HepG2 (cell line): ENCODE data around the gene SLC16A11. TPM values are rescaled to one million over a fixed set of nuclear protein-coding genes. Genes with fewer than 3 reads are reported as not detected.

Source experiments
- DRAP1 ChIP-seq: IDR thresholded peaks from 2 replicates; pipeline ENCODE4 v1.6.1; 2016; ENCODE audit warnings: missing genetic modification reagents, missing compliant biosample characterization
- EZH2 ChIP-seq: conservative IDR thresholded peaks from 2 replicates; pipeline ENCODE4 v1.6.1; 2012; ENCODE audit warnings: mild to moderate bottlenecking, low read depth, low read length, moderate library complexity
- GATAD2A ChIP-seq: IDR thresholded peaks from 2 replicates; pipeline ENCODE4 v1.6.1; 2016
- LBX2 ChIP-seq: sonication (generic); formaldehyde crosslinking; IDR thresholded peaks from 2 replicates; pipeline ENCODE4 v1.5.0; 2020; ENCODE audit warnings: missing genetic modification reagents, mild to moderate bottlenecking, borderline replicate concordance
- PITX1 ChIP-seq: sonication (generic); formaldehyde crosslinking; IDR thresholded peaks from 2 replicates; pipeline ENCODE4 v1.5.1; 2020; ENCODE audit warnings: mild to moderate bottlenecking, missing genetic modification reagents
- ZNF121 ChIP-seq: sonication (generic); formaldehyde crosslinking; IDR thresholded peaks from 2 replicates; pipeline ENCODE4 v1.5.0; 2020; ENCODE audit warnings: mild to moderate bottlenecking, missing genetic modification reagents
- ZNF136 ChIP-seq: sonication (generic); formaldehyde crosslinking; IDR thresholded peaks from 2 replicates; pipeline ENCODE4 v1.8.1; 2022; ENCODE audit warnings: low read depth, mild to moderate bottlenecking, moderate library complexity, missing genetic modification reagents
- ZNF24 ChIP-seq: fragments of 450-650 bp; IDR thresholded peaks from 2 replicates; pipeline ENCODE4 v1.6.1; 2017; ENCODE audit warnings: antibody characterized with exemption, mild to moderate bottlenecking
- ZNF256 ChIP-seq: sonication (generic); formaldehyde crosslinking; conservative IDR thresholded peaks from 2 replicates; pipeline ENCODE4 v1.4.0; 2020; ENCODE audit warnings: missing genetic modification reagents
- ZNF570 ChIP-seq: sonication (generic); formaldehyde crosslinking; IDR thresholded peaks from 2 replicates; pipeline ENCODE4 v1.4.0; 2020; ENCODE audit warnings: mild to moderate bottlenecking, missing genetic modification reagents, borderline replicate concordance
- ZNF574 ChIP-seq: sonication (generic); formaldehyde crosslinking; IDR thresholded peaks from 2 replicates; pipeline ENCODE4 v1.4.0; 2020; ENCODE audit warnings: missing genetic modification reagents
- ZNF7 ChIP-seq: IDR thresholded peaks from 2 replicates; pipeline ENCODE4 v1.6.1; 2016; ENCODE audit warnings: missing biosample characterization, missing genetic modification reagents
- ZNF746 ChIP-seq: sonication (generic); formaldehyde crosslinking; IDR thresholded peaks from 2 replicates; pipeline ENCODE4 v1.8.0; 2022; ENCODE audit warnings: mild to moderate bottlenecking, missing genetic modification reagents
- ZNF839 ChIP-seq: sonication (generic); formaldehyde crosslinking; IDR thresholded peaks from 2 replicates; pipeline ENCODE4 v1.4.0; 2020; ENCODE audit warnings: missing genetic modification reagents, mild to moderate bottlenecking, borderline replicate concordance
- polyA plus RNA-seq, 8 experiments: library from polyadenylated mRNA; depleted of rRNA in 3 of 8; stranded (reverse) in 7 of 8; unstranded in 1 of 8; fragments of >200 nt; fragmentation: Illumina TruSeq in 4 of 8; extraction: Trizol in 4 of 8; gene quantifications; 2 replicates each; pipeline versions ENCODE4 v1.2.1 to v1.2.3, GENCODE V29; 2011 to 2016; ENCODE audit warnings: low read depth in 4 of 8, missing spikeins in 1 of 8, mixed read lengths in 1 of 8; ENCODE audit not compliant: insufficient read depth in 1 of 8
- total RNA-seq, 5 experiments: library from RNA; depleted of rRNA; stranded (reverse); fragments of >200 nt; fragmentation: Illumina TruSeq; extraction: Trizol; gene quantifications; 2 replicates each; pipeline ENCODE4 v1.2.3, GENCODE V29; 2016; ENCODE audit warnings: low read depth in 1 of 5
- TF ChIP-seq, protein P1 (sequence below): sonication (generic); formaldehyde crosslinking; IDR thresholded peaks from 2 replicates; pipeline ENCODE4 v1.4.0; 2020; ENCODE audit warnings: mild to moderate bottlenecking, missing genetic modification reagents
- TF ChIP-seq, protein P2 (sequence below): sonication (generic); formaldehyde crosslinking; IDR thresholded peaks from 2 replicates; pipeline ENCODE4 v1.5.0; 2020; ENCODE audit warnings: mild to moderate bottlenecking, missing genetic modification reagents

The SLC16A11 gene
- total and polyA plus RNA-seq, 2 of the 13 experiments (the other 11 are each of a cell fraction or from before 2014, with no cell fraction given): not detected

GRCh38 chr17:7035591-7036368 is 8.1 kb downstream of the SLC16A11 start, which contains the start of gene SLC16A13 (continued):
- TF ChIP-seq, protein P1, sequence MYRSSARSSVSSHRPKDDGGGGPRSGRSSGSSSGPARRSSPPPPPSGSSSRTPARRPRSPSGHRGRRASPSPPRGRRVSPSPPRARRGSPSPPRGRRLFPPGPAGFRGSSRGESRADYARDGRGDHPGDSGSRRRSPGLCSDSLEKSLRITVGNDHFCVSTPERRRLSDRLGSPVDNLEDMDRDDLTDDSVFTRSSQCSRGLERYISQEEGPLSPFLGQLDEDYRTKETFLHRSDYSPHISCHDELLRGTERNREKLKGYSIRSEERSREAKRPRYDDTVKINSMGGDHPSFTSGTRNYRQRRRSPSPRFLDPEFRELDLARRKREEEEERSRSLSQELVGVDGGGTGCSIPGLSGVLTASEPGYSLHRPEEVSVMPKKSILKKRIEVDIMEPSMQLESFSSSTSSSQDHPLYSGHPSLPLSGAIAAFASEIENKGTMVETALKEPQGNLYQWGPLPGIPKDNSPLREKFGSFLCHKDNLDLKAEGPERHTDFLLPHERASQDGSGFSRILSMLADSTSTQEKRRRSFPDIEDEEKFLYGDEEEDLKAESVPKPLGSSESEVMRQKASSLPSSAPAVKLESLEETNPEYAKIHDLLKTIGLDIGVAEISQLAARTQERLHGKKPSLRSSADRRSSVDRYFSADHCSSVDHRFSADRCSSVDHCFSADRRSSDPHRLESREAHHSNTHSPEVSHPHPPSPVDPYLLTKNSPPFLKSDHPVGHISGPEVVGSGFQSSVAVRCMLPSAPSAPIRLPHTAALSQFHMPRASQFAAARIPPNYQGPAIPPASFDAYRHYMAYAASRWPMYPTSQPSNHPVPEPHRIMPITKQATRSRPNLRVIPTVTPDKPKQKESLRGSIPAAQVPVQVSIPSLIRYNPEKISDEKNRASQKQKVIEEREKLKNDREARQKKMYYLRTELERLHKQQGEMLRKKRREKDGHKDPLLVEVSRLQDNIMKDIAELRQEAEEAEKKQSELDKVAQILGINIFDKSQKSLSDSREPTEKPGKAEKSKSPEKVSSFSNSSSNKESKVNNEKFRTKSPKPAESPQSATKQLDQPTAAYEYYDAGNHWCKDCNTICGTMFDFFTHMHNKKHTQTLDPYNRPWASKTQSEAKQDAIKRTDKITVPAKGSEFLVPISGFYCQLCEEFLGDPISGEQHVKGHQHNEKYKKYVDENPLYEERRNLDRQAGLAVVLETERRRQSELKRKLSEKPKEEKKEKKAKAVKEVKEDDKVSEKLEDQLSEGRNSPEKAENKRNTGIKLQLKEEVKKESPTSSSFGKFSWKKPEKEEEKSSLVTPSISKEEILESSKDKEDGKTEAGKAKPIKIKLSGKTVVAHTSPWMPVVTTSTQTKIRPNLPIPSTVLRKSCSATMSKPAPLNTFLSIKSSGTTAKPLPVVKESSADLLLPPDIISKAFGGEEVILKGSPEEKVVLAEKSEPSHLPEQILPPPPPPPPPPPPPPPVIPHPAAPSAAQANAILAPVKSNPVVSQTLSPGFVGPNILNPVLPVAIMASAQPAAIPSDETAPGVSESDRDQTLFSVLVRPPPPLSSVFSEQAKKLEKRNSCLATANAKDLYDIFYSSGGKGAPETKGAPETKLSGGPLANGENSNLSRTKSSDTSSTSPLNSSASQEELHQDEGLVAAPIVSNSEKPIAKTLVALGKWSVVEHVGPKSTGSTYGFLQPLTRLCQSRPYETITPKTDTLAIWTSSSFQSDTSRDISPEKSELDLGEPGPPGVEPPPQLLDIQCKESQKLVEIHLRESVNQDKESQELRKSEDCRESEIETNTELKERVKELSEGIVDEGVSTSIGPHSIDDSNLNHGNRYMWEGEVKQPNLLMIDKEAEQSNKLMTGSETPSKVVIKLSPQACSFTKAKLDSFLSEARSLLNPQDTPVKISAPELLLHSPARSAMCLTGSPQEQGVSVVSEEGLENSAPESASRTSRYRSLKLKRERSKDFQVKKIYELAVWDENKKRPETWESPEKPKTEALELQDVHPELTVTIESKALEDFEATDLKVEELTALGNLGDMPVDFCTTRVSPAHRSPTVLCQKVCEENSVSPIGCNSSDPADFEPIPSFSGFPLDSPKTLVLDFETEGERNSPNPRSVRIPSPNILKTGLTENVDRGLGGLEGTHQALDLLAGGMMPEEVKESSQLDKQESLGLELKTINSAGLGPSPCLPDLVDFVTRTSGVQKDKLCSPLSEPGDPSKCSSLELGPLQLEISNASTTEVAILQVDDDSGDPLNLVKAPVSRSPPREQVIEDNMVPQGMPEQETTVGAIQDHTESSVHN (CRISPR knock-in tag): 0 out of 2 replicates have a peak, but pooled peaks have one; percentile 34
- TF ChIP-seq GATAD2A: 0 out of 2 replicates have a peak, but pooled peaks have one; percentile 9
- TF ChIP-seq ZNF570 (CRISPR knock-in tag): no peak
- TF ChIP-seq EZH2: no peak
- TF ChIP-seq ZNF24: no peak
- TF ChIP-seq ZNF839: no peak
- TF ChIP-seq ZNF256 (CRISPR knock-in tag): no peak
- no peak; the same call in 1 of the 2 replicates for TF ChIP-seq ZNF121 (CRISPR knock-in tag)
- TF ChIP-seq ZNF136 (CRISPR knock-in tag): no peak
- TF ChIP-seq DRAP1 (CRISPR knock-in tag): peak; percentile 94
- 0 out of 2 replicates have a peak, but pooled peaks have one; percentile 3 for TF ChIP-seq LBX2 (CRISPR knock-in tag)
- TF ChIP-seq ZNF746 (CRISPR knock-in tag): no peak
- no peak; the same call in 1 of the 2 replicates for TF ChIP-seq ZNF574
- TF ChIP-seq ZNF7: no peak
- TF ChIP-seq PITX1 (CRISPR knock-in tag): no peak
- TF ChIP-seq, protein P2, sequence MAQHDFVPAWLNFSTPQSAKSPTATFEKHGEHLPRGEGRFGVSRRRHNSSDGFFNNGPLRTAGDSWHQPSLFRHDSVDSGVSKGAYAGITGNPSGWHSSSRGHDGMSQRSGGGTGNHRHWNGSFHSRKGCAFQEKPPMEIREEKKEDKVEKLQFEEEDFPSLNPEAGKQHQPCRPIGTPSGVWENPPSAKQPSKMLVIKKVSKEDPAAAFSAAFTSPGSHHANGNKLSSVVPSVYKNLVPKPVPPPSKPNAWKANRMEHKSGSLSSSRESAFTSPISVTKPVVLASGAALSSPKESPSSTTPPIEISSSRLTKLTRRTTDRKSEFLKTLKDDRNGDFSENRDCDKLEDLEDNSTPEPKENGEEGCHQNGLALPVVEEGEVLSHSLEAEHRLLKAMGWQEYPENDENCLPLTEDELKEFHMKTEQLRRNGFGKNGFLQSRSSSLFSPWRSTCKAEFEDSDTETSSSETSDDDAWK (CRISPR knock-in tag): no peak
